Measurements from ENCODE around the gene C1orf56. TPM values are rescaled to one million over a fixed set of nuclear protein-coding genes. Genes with fewer than 3 reads are reported as not detected.

The C1orf56 gene
- total and polyA plus RNA-seq, 10 of the 15 experiments (the other 5 are each of a cell fraction or from before 2014, with no cell fraction given): 0.22 to 15.5 (median 1.5) TPM

DNA sequence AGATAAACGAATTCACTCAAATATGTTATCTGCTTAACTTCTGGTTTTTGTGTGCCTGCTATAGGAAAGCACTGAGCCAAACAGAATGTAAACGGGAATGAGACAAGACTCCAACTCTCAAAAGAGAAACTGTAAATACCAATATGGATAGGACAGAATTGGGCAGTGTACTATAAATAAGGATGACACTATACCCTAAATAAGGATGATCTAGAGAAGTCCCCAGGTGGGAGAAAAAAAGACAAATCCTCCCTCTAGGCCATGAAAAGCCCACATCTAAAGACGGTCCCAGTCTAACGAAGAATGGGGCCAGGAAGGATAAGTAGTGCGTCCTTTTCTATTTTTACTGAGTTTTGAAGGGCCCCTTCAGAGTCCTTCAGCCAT lies 21.5 kb downstream of the C1orf56 start:
- Histone ChIP-seq H3K27me3 (replicated peaks in 1 of 2; ENCODE audit: control insufficient read depth in 2 of 2, insufficient read depth in 2 of 2, low read length in 1 of 2) (no peaks in the 10 kb centered on the region), H4K20me1 (ENCODE audit: control insufficient read depth, insufficient read depth) (no peaks in the 10 kb centered on the region), H3K79me2 (ENCODE audit: control insufficient read depth, insufficient read depth, low read length) (peaks cover 10% of the 10 kb centered on the region), H3K36me3 (ENCODE audit: control insufficient read depth in 2 of 2, insufficient read depth in 2 of 2, low read length in 1 of 2) (no peaks in the 10 kb centered on the region), H2AFZ (ENCODE audit: control insufficient read depth, low read depth, low read length) (no peak overlapping the region), H3K4me2 (ENCODE audit: control insufficient read depth, insufficient read depth) (peak overlapping the region; percentile 93), H3K9me3 (replicated peaks; ENCODE audit: control insufficient read depth, insufficient read depth, low read length) (no peaks in the 10 kb centered on the region), H3K27ac (ENCODE audit: control insufficient read depth, insufficient read depth) (no peak overlapping the region), H3K9ac (ENCODE audit: control insufficient read depth, insufficient read depth, low read length) (no peak overlapping the region), H3K4me3 (no peak overlapping the region), H3K4me1 (ENCODE audit: control insufficient read depth, insufficient read depth, low read length) (peaks cover 8% of the 10 kb centered on the region)
- SMC1A ChIA-PET (ENCODE audit: uncharacterized antibody, unreplicated experiment): no interaction called here
- in situ Hi-C loops (cut with MboI): no loop called here
- POLR2A ChIA-PET: interaction anchor here (2.8 kb wide), 1 partner anchor 9 kb away, joined by 38 read pairs; the partner anchor contains the start of genes CDC42SE1 and MLLT11
- ATAC-seq: no peak
- no peak for TF ChIP-seq PAX8 (IDR thresholded peaks at IDR 0.05)
- TF ChIP-seq, protein P1, sequence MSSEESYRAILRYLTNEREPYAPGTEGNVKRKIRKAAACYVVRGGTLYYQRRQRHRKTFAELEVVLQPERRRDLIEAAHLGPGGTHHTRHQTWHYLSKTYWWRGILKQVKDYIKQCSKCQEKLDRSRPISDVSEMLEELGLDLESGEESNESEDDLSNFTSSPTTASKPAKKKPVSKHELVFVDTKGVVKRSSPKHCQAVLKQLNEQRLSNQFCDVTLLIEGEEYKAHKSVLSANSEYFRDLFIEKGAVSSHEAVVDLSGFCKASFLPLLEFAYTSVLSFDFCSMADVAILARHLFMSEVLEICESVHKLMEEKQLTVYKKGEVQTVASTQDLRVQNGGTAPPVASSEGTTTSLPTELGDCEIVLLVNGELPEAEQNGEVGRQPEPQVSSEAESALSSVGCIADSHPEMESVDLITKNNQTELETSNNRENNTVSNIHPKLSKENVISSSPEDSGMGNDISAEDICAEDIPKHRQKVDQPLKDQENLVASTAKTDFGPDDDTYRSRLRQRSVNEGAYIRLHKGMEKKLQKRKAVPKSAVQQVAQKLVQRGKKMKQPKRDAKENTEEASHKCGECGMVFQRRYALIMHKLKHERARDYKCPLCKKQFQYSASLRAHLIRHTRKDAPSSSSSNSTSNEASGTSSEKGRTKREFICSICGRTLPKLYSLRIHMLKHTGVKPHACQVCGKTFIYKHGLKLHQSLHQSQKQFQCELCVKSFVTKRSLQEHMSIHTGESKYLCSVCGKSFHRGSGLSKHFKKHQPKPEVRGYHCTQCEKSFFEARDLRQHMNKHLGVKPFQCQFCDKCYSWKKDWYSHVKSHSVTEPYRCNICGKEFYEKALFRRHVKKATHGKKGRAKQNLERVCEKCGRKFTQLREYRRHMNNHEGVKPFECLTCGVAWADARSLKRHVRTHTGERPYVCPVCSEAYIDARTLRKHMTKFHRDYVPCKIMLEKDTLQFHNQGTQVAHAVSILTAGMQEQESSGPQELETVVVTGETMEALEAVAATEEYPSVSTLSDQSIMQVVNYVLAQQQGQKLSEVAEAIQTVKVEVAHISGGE (CRISPR knock-in tag; IDR thresholded peaks at IDR 0.05): no peak
- TF ChIP-seq KDM1A (IDR thresholded peaks at IDR 0.05; ENCODE audit: borderline replicate concordance): no peak
- TF ChIP-seq EED (IDR thresholded peaks at IDR 0.05; ENCODE audit: low read depth): no peak
- TF ChIP-seq SREBF1 (IDR thresholded peaks at IDR 0.05; ENCODE audit: low read length): no peak
- TF ChIP-seq JUNB (IDR thresholded peaks at IDR 0.05): no peak
- no peak for TF ChIP-seq STAT1 (conservative IDR thresholded peaks at IDR 0.05)
- TF ChIP-seq SIX5 (IDR thresholded peaks at IDR 0.05; ENCODE audit: low read depth, low read length, severe bottlenecking): no peak
- no peak for TF ChIP-seq SUZ12 (IDR thresholded peaks at IDR 0.05; ENCODE audit: unreplicated experiment)
- TF ChIP-seq HDAC2 (IDR thresholded peaks at IDR 0.05): no peak
- no peak for DNase-seq (ENCODE audit: low read depth, low spot score)
- RAD21 ChIA-PET (ENCODE audit: unreplicated experiment): no interaction called here
- WGBS (ENCODE audit: insufficient coverage, insufficient replicate concordance, low lambda C conversion rate, missing lambda C conversion rate): 70% methylated on average over 5 of the region's 5 CpGs
- no TSS peak for BruUV-seq (replicated peaks)
- FAIRE-seq: no peak
- CTCF ChIA-PET: interaction anchor here (1.3 to 1.8 kb wide), 2 partner anchors 21 to 31 kb away, joined by 4 to 6 read pairs; partner anchors contain the start of gene C1orf56
- intact Hi-C loops (cut with micrococcal nuclease; ENCODE audit: unreplicated experiment): no loop called here

All from GM12878 (cell line).